Measurements from ENCODE around the gene KAZN.

DNA sequence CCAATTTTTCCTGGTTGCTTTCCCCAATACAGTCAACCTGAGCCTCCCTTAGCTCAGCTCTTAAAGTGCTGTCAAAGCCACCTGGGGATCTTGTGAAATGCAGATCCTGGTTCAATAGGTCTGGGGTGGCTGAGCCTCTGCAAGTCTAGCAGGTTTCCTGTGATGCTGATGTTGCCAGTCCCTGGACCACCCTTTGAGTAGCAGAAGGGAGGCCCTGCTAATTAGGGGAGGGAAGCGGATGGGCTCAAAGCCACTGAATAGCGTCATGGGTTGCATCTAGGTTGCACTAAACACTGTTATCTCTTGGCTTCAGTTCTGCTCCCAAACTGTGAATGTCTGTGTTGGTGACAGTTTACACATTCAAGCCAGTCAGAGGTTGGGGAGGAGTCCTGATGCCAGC, 127.2 kb downstream of the KAZN start:
- no peak for TF ChIP-seq GATA3 (IDR thresholded peaks at IDR 0.05; ENCODE audit: low read depth, low read length)
- TF ChIP-seq GATA2 (IDR thresholded peaks at IDR 0.05; ENCODE audit: low read depth, low read length) = no peak

Data from SH-SY5Y (cell line).